Neutrophil (primary cell): ENCODE data around the gene ATP6V0E1.

Experiments
- H3K27ac ChIP-seq: fragments of 200-600 bp; sonication (generic); 2 replicates; pipeline ENCODE4 v1.5.1; 2016; ENCODE audit warnings: mild to moderate bottlenecking, moderate library complexity
- H3K27me3 ChIP-seq: fragments of 200-600 bp; sonication (generic); 2 replicates; pipeline ENCODE4 v1.6.0; 2016; ENCODE audit warnings: mild to moderate bottlenecking
- H3K36me3 ChIP-seq: fragments of 200-600 bp; sonication (generic); 2 replicates; pipeline ENCODE4 v1.5.1; 2017
- H3K4me1 ChIP-seq, 2 experiments: fragments of 200-600 bp in 1 of 2; sonication (generic) in 1 of 2; 1 replicate in 1 of 2; 2 replicates in 1 of 2; pipeline versions ENCODE4 v1.5.1 to v1.6.1; 2013 to 2016; ENCODE audit warnings: low read depth in 1 of 2, low read length in 1 of 2, mild to moderate bottlenecking in 1 of 2, moderate library complexity in 1 of 2; ENCODE audit not compliant: control insufficient read depth in 1 of 2, insufficient read depth in 1 of 2
- H3K4me3 ChIP-seq, 2 experiments: fragments of 200-600 bp in 1 of 2; sonication (generic) in 1 of 2; 1 replicate in 1 of 2; 2 replicates in 1 of 2; pipeline ENCODE4 v1.5.1; 2013 to 2016; ENCODE audit warnings: low read depth in 1 of 2, low read length in 1 of 2, mild to moderate bottlenecking in 1 of 2, moderate library complexity in 1 of 2
- H3K9me3 ChIP-seq: fragments of 200-600 bp; sonication (generic); 2 replicates; pipeline ENCODE4 v1.5.1; 2016
- TF ChIP-seq, protein P1 (sequence below): fragments of 200-600 bp; sonication (generic); IDR thresholded peaks from 2 replicates; pipeline ENCODE4 v1.5.1; 2016; ENCODE audit warnings: antibody characterized with exemption

Gene ATP6V0E1

DNA sequence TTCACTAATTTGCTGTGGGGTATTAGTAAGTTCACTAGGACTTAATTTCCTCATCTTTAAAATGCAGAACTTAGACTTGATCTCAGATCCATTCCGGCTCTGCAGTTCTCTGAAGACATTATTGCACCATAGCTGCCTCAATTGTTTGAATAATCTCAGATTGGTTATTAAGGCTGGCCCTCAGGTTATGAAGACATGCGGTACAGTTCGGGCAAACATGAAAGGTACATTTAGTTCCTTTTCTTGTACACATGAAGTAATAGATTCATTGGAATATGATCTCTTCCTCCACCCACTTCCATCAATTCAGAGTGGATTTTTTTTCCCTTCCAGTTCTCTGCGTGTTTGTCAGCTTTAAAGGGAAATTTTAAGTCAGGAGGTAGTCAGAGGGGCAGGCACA, 28.0 kb downstream of the ATP6V0E1 start:
- H3K27ac ChIP-seq = peak overlapping the region; percentile 48

DNA sequence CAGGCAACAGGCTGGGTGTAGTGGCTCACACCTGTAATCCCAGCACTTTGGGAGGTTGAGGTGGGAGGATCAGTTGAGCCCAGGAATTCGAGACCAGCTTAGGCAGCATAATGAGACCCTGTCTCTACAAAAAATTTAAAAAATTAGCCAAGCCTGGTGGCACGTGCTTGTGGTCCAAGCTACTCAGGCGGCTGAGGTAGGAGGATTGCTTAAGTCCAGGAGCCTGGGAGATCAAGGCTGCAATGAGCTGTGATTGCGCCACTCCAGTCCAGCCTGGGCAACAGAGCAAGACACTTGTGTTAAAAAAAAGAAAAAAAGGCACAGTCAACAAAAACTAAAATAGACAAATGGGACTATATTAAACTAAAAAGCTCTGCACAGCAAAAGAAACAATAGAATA, 29.3 kb downstream of the ATP6V0E1 start:
- Histone ChIP-seq H3K4me3 (no peak overlapping the region), H3K27me3 (no peaks in the 10 kb centered on the region), H3K27ac (peak overlapping the region; percentile 38), H3K36me3 (no peaks in the 10 kb centered on the region), H3K4me1 (peaks cover 45 to 70% of the 10 kb centered on the region in 2 experiments), H3K9me3 (no peaks in the 10 kb centered on the region)
- TF ChIP-seq, protein P1, sequence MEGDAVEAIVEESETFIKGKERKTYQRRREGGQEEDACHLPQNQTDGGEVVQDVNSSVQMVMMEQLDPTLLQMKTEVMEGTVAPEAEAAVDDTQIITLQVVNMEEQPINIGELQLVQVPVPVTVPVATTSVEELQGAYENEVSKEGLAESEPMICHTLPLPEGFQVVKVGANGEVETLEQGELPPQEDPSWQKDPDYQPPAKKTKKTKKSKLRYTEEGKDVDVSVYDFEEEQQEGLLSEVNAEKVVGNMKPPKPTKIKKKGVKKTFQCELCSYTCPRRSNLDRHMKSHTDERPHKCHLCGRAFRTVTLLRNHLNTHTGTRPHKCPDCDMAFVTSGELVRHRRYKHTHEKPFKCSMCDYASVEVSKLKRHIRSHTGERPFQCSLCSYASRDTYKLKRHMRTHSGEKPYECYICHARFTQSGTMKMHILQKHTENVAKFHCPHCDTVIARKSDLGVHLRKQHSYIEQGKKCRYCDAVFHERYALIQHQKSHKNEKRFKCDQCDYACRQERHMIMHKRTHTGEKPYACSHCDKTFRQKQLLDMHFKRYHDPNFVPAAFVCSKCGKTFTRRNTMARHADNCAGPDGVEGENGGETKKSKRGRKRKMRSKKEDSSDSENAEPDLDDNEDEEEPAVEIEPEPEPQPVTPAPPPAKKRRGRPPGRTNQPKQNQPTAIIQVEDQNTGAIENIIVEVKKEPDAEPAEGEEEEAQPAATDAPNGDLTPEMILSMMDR = no peak

More for the DNA sequence above, 28.0 kb downstream of the ATP6V0E1 start:
- Histone ChIP-seq H3K27me3 (no peaks in the 10 kb centered on the region), H3K9me3 (no peaks in the 10 kb centered on the region), H3K4me3 (no peak overlapping the region), H3K4me1 (peaks cover 45 to 68% of the 10 kb centered on the region in 2 experiments), H3K36me3 (no peaks in the 10 kb centered on the region)
- TF ChIP-seq, protein P1 = no peak

DNA sequence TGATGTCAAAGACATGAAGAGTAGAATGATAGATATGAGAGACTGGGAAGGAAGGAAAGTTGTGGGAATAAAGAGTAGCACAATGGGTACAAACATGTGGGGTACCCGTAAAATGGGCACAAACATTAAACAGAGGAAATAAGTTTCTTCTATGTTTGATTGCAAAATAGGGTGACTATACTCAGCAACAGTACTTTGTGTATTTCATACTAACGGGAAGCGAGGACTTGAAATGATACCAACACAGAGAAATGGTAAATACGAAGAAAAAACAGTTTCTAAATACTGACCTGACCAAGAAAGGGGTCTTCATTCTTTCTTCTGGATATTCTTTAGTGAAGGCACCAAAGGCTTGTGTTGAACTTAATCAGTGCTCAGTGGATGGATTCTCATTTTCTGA, 31.1 kb downstream of the ATP6V0E1 start:
- Histone ChIP-seq H3K4me1 (peaks cover 59 to 76% of the 10 kb centered on the region in 2 experiments), H3K36me3 (no peaks in the 10 kb centered on the region), H3K9me3 (no peaks in the 10 kb centered on the region), H3K27me3 (no peaks in the 10 kb centered on the region), H3K4me3 (peak overlapping the region in 1 of 2 experiments; percentile 31), H3K27ac (peak overlapping the region; percentile 79)
- TF ChIP-seq, protein P1 = no peak

DNA sequence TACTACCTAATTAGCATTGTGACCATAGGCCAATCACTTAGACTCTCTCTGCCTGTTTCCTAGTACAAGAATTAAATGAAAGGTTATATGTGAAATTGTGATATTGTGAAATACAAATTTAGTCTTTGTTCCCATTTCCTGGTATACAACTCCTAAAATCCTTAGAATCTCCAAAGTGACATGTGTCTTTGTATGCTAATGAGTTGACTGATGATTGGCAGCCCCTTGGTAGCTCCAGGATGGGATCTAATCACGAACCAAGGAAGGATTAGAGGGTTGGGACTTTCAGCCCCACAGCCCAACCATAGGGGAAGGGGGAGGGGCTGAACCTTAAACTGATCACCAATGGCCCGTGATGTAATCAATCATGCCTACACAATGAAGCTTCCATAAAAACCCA, 31.6 kb downstream of the ATP6V0E1 start:
- H3K4me1 ChIP-seq = peaks cover 59 to 76% of the 10 kb centered on the region in 2 experiments
- peak overlapping the region in 1 of 2 experiments; percentile 31 for H3K4me3 ChIP-seq
- peaks cover 3% of the 10 kb centered on the region for H3K36me3 ChIP-seq
- H3K27ac ChIP-seq = peak overlapping the region; percentile 79
- TF ChIP-seq, protein P1 = no peak
- H3K9me3 ChIP-seq = no peaks in the 10 kb centered on the region
- H3K27me3 ChIP-seq = no peaks in the 10 kb centered on the region

DNA sequence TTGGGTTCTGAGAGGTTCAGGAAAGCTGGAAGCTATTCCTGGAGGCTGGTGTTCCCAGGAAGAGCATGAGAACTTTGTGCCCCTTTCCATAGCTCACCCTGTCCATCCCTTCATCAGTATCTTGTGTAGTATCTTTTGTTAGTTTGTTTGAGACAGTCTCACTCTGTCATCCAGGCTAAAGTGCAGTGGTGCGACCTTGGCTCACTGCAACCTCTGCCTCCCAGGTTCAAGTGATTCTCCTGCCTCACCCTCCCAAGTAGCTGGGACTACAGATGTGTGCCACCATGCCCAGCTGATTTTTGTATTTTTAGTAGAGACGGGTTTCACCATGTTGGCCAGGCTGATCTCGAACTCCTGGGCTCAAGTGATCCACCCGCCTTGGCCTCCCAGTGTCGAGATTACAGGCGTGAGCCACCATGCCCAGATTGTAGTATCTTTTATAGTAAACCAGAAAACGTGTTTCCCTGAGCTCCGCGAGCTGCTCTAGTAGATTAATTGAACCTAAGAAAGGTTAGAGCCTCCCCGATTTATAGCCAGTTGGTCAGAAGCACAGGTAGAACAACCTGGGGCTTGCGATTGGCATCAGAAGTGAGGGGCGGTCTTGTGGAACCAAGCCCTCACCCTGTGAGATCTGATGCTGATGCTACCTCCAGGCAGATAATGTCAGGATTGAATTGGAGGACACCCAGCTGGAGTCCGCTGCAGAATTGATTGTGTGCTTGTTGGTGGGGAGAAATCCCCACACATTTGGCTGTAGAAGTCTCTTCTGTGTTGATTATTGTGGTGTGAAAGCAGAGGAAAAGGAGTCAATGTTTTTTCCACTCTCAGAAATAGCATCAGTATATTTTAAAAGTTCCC, 32.3 kb downstream of the ATP6V0E1 start:
- no peaks in the 10 kb centered on the region for H3K27me3 ChIP-seq
- peak overlapping the region; percentile 79 for H3K27ac ChIP-seq
- peaks cover 9% of the 10 kb centered on the region for H3K36me3 ChIP-seq
- H3K4me3 ChIP-seq = no peak overlapping the region
- H3K4me1 ChIP-seq = peaks cover 55 to 71% of the 10 kb centered on the region in 2 experiments
- H3K9me3 ChIP-seq = no peaks in the 10 kb centered on the region
- TF ChIP-seq, protein P1 = no peak
